ENCODE measurements around the gene TAS2R1. TPM values are rescaled to one million over a fixed set of nuclear protein-coding genes. Genes with fewer than 3 reads are reported as not detected.

Gene TAS2R1
- total RNA-seq, 4 donors from 2014 or later = 1.3 TPM; not detected in 3

DNA sequence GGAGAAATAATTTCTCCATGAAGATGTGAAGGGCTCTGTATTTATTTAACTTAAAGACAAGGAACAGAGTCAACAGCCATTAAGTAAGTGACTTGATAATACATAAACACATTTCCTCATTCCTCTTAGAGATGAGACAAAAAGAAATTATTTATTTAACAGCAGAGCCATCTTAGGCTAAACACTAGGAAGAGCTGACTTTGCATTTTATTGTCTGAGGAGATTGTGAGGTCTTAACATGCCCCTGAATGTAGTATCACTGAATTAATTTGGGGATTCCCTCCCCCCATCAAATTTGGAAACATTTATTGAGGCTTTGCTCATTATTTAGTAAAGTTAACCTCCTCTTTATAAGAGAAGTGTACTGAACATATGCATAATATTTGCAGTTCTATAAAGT lies 35.2 kb downstream of the TAS2R1 start:
- no peak overlapping the region for H3K27ac ChIP-seq
- no peaks in the 10 kb centered on the region for H3K4me1 ChIP-seq
- no peak for DNase-seq
- no peak overlapping the region for H3K4me3 ChIP-seq (replicated peaks in 1 of 3)
- no peaks in the 10 kb centered on the region for H3K9me3 ChIP-seq
- intact Hi-C loops (cut with DNase I) = no loop called here
- TF ChIP-seq, protein P1, sequence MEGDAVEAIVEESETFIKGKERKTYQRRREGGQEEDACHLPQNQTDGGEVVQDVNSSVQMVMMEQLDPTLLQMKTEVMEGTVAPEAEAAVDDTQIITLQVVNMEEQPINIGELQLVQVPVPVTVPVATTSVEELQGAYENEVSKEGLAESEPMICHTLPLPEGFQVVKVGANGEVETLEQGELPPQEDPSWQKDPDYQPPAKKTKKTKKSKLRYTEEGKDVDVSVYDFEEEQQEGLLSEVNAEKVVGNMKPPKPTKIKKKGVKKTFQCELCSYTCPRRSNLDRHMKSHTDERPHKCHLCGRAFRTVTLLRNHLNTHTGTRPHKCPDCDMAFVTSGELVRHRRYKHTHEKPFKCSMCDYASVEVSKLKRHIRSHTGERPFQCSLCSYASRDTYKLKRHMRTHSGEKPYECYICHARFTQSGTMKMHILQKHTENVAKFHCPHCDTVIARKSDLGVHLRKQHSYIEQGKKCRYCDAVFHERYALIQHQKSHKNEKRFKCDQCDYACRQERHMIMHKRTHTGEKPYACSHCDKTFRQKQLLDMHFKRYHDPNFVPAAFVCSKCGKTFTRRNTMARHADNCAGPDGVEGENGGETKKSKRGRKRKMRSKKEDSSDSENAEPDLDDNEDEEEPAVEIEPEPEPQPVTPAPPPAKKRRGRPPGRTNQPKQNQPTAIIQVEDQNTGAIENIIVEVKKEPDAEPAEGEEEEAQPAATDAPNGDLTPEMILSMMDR (IDR thresholded peaks at IDR 0.05) = no peak
- no peak for TF ChIP-seq POLR2A (IDR thresholded peaks at IDR 0.05)
- no peaks in the 10 kb centered on the region for H3K36me3 ChIP-seq
- H3K27me3 ChIP-seq = no peaks in the 10 kb centered on the region

DNA sequence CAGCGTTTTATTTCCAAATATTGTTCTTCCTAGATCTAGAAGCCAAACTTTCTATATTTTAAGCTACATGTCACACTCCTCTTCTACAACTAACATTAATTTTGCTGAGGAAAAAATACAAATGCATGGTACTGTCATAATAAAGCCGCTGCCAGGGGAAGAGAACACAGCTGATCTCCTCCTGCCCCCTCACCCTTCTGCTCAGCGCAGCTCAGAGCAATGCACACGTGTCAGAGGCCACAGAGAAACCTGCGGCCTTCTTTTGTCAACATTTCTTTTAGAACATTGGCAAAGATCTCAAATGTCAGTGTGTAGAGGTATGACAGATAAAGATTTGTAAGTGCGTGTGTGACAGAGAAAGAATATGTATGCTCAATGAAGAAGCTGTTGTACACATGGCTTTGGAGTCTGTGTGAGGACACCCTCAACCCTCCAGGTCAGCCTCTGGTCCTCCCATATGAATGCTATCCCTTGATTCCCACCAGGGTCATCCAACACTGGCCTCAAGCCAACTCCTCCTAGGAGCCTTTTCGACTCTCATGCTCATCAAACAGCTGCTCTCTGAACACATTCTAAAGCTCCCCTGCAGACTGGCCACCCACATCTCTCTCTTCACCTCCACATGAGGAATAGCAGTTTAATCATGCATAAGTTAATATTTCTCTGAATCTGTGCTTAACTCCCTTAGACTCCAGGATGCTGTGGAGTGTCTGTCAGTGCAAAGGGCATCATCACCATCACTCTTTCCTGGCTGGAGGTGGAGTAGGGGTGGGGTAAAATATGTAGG lies 40.9 kb downstream of the TAS2R1 start:
- 81 to 86% methylated on average over 7 of the region's 7 CpGs for WGBS, 2 donors
- no peak for DNase-seq
- H3K4me1 ChIP-seq = no peaks in the 10 kb centered on the region
- H3K36me3 ChIP-seq = no peaks in the 10 kb centered on the region
- H3K4me3 ChIP-seq (replicated peaks in 1 of 3) = no peak overlapping the region
- H3K9me3 ChIP-seq = no peaks in the 10 kb centered on the region
- no peak overlapping the region for H3K27ac ChIP-seq
- no peak for TF ChIP-seq POLR2A (IDR thresholded peaks at IDR 0.05)
- TF ChIP-seq, protein P1 (IDR thresholded peaks at IDR 0.05) = no peak
- no peaks in the 10 kb centered on the region for H3K27me3 ChIP-seq
- intact Hi-C loops (cut with DNase I) = no loop called here

DNA sequence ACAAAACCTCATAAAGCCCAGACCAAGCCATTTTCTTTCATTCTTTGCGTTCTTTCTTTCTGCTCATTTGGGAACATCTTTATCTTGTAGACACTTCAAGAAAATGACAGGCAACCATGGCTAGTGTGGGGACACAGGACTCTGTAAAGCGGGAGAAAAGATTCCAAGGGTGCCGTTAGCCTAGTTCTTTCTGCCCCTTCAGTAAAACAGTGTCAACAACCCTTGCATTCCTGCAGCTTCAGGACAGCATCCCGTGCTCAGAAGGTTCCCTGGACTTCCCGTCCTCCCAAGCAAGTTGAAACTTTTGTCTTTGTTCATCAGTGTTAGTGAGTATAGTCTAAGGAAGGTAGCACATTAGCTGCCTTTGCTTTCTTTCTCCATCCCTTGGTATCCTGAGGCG lies 41.9 kb downstream of the TAS2R1 start:
- Histone ChIP-seq H3K27ac (no peak overlapping the region), H3K4me3 (replicated peaks in 1 of 3) (no peak overlapping the region), H3K36me3 (no peaks in the 10 kb centered on the region), H3K4me1 (no peaks in the 10 kb centered on the region), H3K27me3 (no peaks in the 10 kb centered on the region), H3K9me3 (no peaks in the 10 kb centered on the region)
- intact Hi-C loops (cut with DNase I) = no loop called here
- DNase-seq = no peak
- 65 to 66% methylated on average over 6 of the region's 6 CpGs for WGBS, 2 donors
- no peak for TF ChIP-seq POLR2A (IDR thresholded peaks at IDR 0.05)
- TF ChIP-seq, protein P1 (IDR thresholded peaks at IDR 0.05) = no peak

DNA sequence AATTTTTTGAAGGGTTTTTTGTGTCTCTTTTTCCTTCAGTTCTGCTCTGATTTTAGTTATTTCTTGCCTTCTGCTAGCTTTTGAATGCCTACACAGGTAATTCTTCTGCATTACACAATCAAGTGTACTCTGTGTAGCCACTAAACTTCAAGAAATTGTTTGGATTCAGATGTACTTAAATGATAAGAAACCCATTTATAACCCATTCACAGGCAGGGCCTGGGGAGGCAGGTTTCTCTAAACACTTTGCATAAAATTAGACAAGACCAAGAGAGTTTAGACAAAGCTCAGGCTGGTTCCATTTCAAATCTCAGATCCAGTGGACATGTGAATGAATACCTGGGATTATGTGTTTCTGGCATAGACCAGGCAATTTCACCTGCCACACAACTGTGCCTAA lies 43.0 kb downstream of the TAS2R1 start:
- Histone ChIP-seq H3K27me3 (no peaks in the 10 kb centered on the region), H3K4me1 (no peaks in the 10 kb centered on the region), H3K4me3 (replicated peaks in 1 of 3) (no peak overlapping the region), H3K9me3 (no peaks in the 10 kb centered on the region), H3K36me3 (no peaks in the 10 kb centered on the region), H3K27ac (no peak overlapping the region)
- intact Hi-C loops (cut with DNase I) = no loop called here
- TF ChIP-seq, protein P1 (IDR thresholded peaks at IDR 0.05) = no peak
- TF ChIP-seq POLR2A (IDR thresholded peaks at IDR 0.05) = no peak
- no peak for DNase-seq

DNA sequence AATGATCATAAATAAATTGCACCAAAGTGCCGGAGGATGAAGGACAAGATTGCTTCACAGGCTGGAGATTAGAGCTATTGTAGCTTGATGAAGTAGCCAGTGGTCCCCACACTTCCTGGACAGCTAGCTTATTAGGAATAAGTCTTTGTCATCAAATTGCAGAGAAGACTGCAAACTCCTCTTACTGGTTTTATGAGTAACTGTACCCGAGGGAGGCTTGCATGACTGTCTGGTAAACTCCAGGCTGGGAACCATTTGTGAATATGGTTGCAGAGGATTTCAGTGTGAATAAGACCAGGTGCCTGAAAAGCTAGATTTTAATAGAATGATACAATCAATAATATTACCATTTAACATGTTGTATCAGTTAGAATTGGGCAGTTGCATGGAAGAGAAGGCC lies 47.7 kb downstream of the TAS2R1 start:
- Histone ChIP-seq H3K4me1 (no peaks in the 10 kb centered on the region), H3K27me3 (no peaks in the 10 kb centered on the region), H3K36me3 (no peaks in the 10 kb centered on the region), H3K27ac (no peak overlapping the region), H3K9me3 (no peaks in the 10 kb centered on the region), H3K4me3 (replicated peaks in 1 of 3) (no peak overlapping the region)
- TF ChIP-seq POLR2A (IDR thresholded peaks at IDR 0.05) = no peak
- TF ChIP-seq, protein P1 (IDR thresholded peaks at IDR 0.05) = no peak
- WGBS, 2 donors = 81 to 82% methylated on average over 2 of the region's 2 CpGs
- intact Hi-C loops (cut with DNase I) = no loop called here
- DNase-seq = no peak

Other genes with a start within 250 kb of the TAS2R1 start
- 1 to 10 TPM; 1.8 to 8.4 (median 3.8) TPM for gene SEMA5A, start 84.3 kb downstream of the TAS2R1 start, total RNA-seq